Measurements from ENCODE around the gene PCDH9. TPM values are rescaled to one million over a fixed set of nuclear protein-coding genes. Genes with fewer than 3 reads are reported as not detected.

PCDH9 gene
- polyA plus RNA-seq, 3 donors: 0.03 TPM; not detected in 1

DNA sequence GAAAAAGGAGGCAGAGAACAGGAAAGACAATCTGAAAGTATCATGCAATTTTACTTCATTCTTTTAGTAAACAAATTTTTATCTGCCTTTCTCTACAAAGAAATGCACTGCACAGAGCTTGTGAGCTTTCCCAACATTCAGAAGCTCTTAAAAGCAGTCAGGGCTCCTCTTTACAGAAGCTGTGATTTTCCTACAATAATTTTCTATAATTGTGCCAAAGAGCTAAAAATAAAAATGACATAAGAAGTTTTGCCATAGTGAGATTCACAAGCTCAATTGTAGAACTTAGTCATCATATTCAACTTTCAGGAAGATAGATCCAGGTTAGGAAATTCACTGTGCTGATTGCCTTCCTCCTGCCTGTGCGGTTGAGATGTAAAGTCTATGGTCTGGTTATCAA, 341.4 kb downstream of the PCDH9 start:
- H3K9me3 ChIP-seq (replicated peaks in 1 of 2; ENCODE audit: control insufficient read depth in 1 of 2, insufficient read depth in 1 of 2, low read length in 2 of 2): no peaks in the 10 kb centered on the region
- no peak overlapping the region for H2AFZ ChIP-seq (ENCODE audit: insufficient read depth, low read depth, low read length, poor library complexity, severe bottlenecking)
- no peak overlapping the region for H3K4me3 Mint-ChIP-seq

DNA sequence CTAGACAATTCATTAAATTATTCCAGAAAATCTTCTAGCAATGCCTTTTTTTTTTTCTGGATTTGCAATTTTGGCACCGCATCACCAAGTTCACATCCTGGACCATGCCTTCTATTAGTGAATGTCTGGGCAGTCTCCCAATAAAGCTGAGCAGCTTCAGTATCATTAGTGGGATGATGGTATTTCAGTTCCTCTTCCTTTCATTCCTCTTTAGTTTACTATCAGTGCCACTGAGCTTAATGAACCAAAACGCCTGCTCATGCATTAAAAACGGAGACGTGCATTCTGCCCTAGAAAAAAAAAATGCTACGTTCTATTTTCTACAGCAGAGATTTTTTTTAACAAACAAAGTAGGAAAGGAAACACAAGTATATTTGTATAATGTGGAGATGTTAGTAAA, 343.0 kb downstream of the PCDH9 start:
- Histone ChIP-seq H3K4me1 (ENCODE audit: control insufficient read depth in 1 of 2, insufficient read depth in 2 of 2, low read length in 2 of 2) (no peaks in the 10 kb centered on the region), H2AFZ (ENCODE audit: insufficient read depth, low read depth, low read length, poor library complexity, severe bottlenecking) (no peak overlapping the region), H3K27ac (ENCODE audit: low read depth in 1 of 2, low read length in 2 of 2) (no peak overlapping the region), H3K4me2 (replicated peaks; ENCODE audit: extremely low read depth, low read length, poor library complexity, severe bottlenecking) (no peak overlapping the region), H3K36me3 (replicated peaks in 1 of 2; ENCODE audit: control insufficient read depth in 1 of 2, insufficient read depth in 2 of 2, low read length in 2 of 2) (no peaks in the 10 kb centered on the region), H3K9ac (ENCODE audit: insufficient read depth, low read length, poor library complexity, severe bottlenecking) (no peak overlapping the region), H3K4me3 (replicated peaks in 1 of 3; ENCODE audit: low read depth in 2 of 3, low read length in 3 of 3) (no peak overlapping the region), H3K79me2 (ENCODE audit: insufficient read depth, low read length) (no peaks in the 10 kb centered on the region), H3K27me3 (ENCODE audit: control insufficient read depth in 2 of 2, insufficient read depth in 2 of 2, low read length in 2 of 2) (no peaks in the 10 kb centered on the region), H3K9me3 (replicated peaks in 1 of 2; ENCODE audit: control insufficient read depth in 1 of 2, insufficient read depth in 1 of 2, low read length in 2 of 2) (no peaks in the 10 kb centered on the region), H4K20me1 (ENCODE audit: insufficient read depth, low read length) (no peaks in the 10 kb centered on the region)
- Mint-ChIP-seq H3K4me3 (no peak overlapping the region), H3K27ac (no peak overlapping the region), H3K4me1 (no peaks in the 10 kb centered on the region), H3K27me3 (ENCODE audit: low read depth in 3 of 3) (no peaks in the 10 kb centered on the region), H3K9me3 (peaks cover 0 to 6% (median 0%) of the 10 kb centered on the region in 7 donors), H3K36me3 (no peaks in the 10 kb centered on the region)
- TF ChIP-seq, protein P1, sequence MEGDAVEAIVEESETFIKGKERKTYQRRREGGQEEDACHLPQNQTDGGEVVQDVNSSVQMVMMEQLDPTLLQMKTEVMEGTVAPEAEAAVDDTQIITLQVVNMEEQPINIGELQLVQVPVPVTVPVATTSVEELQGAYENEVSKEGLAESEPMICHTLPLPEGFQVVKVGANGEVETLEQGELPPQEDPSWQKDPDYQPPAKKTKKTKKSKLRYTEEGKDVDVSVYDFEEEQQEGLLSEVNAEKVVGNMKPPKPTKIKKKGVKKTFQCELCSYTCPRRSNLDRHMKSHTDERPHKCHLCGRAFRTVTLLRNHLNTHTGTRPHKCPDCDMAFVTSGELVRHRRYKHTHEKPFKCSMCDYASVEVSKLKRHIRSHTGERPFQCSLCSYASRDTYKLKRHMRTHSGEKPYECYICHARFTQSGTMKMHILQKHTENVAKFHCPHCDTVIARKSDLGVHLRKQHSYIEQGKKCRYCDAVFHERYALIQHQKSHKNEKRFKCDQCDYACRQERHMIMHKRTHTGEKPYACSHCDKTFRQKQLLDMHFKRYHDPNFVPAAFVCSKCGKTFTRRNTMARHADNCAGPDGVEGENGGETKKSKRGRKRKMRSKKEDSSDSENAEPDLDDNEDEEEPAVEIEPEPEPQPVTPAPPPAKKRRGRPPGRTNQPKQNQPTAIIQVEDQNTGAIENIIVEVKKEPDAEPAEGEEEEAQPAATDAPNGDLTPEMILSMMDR (IDR thresholded peaks at IDR 0.05): no peak
- intact Hi-C loops (cut with micrococcal nuclease): no loop called here
- DNase-seq: no peak
- no CpG with 5 or more reads among the region's 5 CpGs for WGBS (ENCODE audit: insufficient coverage)

More for the DNA sequence above, 341.4 kb downstream of the PCDH9 start:
- Histone ChIP-seq H3K27ac (ENCODE audit: low read depth in 1 of 2, low read length in 2 of 2) (no peak overlapping the region), H3K4me2 (replicated peaks; ENCODE audit: extremely low read depth, low read length, poor library complexity, severe bottlenecking) (no peak overlapping the region), H3K79me2 (ENCODE audit: insufficient read depth, low read length) (no peaks in the 10 kb centered on the region), H3K4me3 (replicated peaks in 1 of 3; ENCODE audit: low read depth in 2 of 3, low read length in 3 of 3) (no peak overlapping the region), H4K20me1 (ENCODE audit: insufficient read depth, low read length) (no peaks in the 10 kb centered on the region), H3K27me3 (ENCODE audit: control insufficient read depth in 2 of 2, insufficient read depth in 2 of 2, low read length in 2 of 2) (no peaks in the 10 kb centered on the region), H3K9ac (ENCODE audit: insufficient read depth, low read length, poor library complexity, severe bottlenecking) (no peak overlapping the region), H3K4me1 (ENCODE audit: control insufficient read depth in 1 of 2, insufficient read depth in 2 of 2, low read length in 2 of 2) (no peaks in the 10 kb centered on the region), H3K36me3 (replicated peaks in 1 of 2; ENCODE audit: control insufficient read depth in 1 of 2, insufficient read depth in 2 of 2, low read length in 2 of 2) (no peaks in the 10 kb centered on the region)
- intact Hi-C loops (cut with micrococcal nuclease): no loop called here
- Mint-ChIP-seq H3K9me3 (peaks cover 0 to 6% (median 0%) of the 10 kb centered on the region in 7 donors), H3K4me1 (no peaks in the 10 kb centered on the region), H3K27ac (no peak overlapping the region), H3K27me3 (ENCODE audit: low read depth in 3 of 3) (no peaks in the 10 kb centered on the region), H3K36me3 (no peaks in the 10 kb centered on the region)
- no CpG with 5 or more reads among the region's 1 CpG for WGBS (ENCODE audit: insufficient coverage)
- DNase-seq: no peak
- TF ChIP-seq, protein P1 (IDR thresholded peaks at IDR 0.05): no peak
